Adrenal gland (tissue), 12 donors: Measurements from ENCODE around the gene PSTPIP2. TPM values are rescaled to one million over a fixed set of nuclear protein-coding genes. Genes with fewer than 3 reads are reported as not detected.

Experiments used
- DNase-seq, 7 donors: peaks; one replicate each; pipeline ENCODE4 v3.0.0-alpha.2; 2019 to 2020
- H3K27ac ChIP-seq, 5 donors: fragments of 200-600 bp; sonication (generic) in 4 of 5; 1 replicate in 3 of 5; 2 replicates in 2 of 5; pipeline versions ENCODE4 v1.5.1 to v1.8.0; 2016 to 2020; ENCODE audit warnings: mild to moderate bottlenecking in 1 of 5
- H3K27me3 ChIP-seq: fragments of 200-600 bp; 2 replicates; pipeline ENCODE4 v1.8.0; 2021
- H3K36me3 ChIP-seq, 2 donors: fragments of 200-600 bp; replicated peaks in 1 of 2; 1 replicate in 1 of 2; 2 replicates in 1 of 2; pipeline versions ENCODE4 v1.5.1 to v1.8.0; 2018 to 2022
- H3K4me1 ChIP-seq, 2 donors: fragments of 200-600 bp; replicated peaks in 1 of 2; 1 replicate in 1 of 2; 2 replicates in 1 of 2; pipeline versions ENCODE4 v1.5.1 to v1.8.0; 2018 to 2021
- H3K4me3 ChIP-seq, 4 donors: fragments of 200-600 bp; sonication (generic) in 3 of 4; one replicate each; pipeline ENCODE4 v1.5.1; 2016 to 2018
- H3K9me3 ChIP-seq, 3 donors: fragments of 200-600 bp; sonication (generic) in 1 of 3; replicated peaks in 1 of 3; 1 replicate in 2 of 3; 2 replicates in 1 of 3; pipeline versions ENCODE4 v1.5.1 to v1.8.0; 2016 to 2021
- POLR2A ChIP-seq, 2 donors: fragments of 450-650 bp; IDR thresholded peaks; one replicate each; pipeline ENCODE4 v1.6.1; 2017; ENCODE audit warnings: antibody characterized with exemption in 2 of 2, mild to moderate bottlenecking in 2 of 2, moderate library complexity in 1 of 2
- WGBS, 4 donors: extraction: QIAGEN DNeasy Blood & Tissue Kit in 2 of 4; methylation state at CpG; one replicate each; pipeline versions ENCODE4 v1.1.5 to v1.1.7; 2013 to 2017; 5-methylcytosine and 5-hydroxymethylcytosine counted together
- intact Hi-C, 2 donors: fragments of 100-400 bp; cut with DNase I; formaldehyde crosslinking; loops; one replicate each; pipeline versions ENCODE4 v1.14.1 to v1.15.0; 2022 to 2023
- polyA plus RNA-seq, 3 donors: library from polyadenylated mRNA; stranded (reverse); fragments of 200-250 nt in 2 of 3; fragments of 350-450 nt in 1 of 3; fragmentation: Illumina TruSeq in 1 of 3; extraction: RNeasy Lipid Tissue Mini Kit (QIAGEN cat#74804) in 1 of 3; gene quantifications; one replicate each; pipeline ENCODE4 v1.2.3, GENCODE V29; 2013 to 2014
- total RNA-seq, 9 donors: library from RNA; depleted of rRNA in 4 of 9; stranded (reverse); fragments of >200 nt in 4 of 9; fragments of 120-200 nt in 1 of 9; fragmentation: NEBNext Ultra II Directional in 1 of 9; extraction: Animal tissue kit (Norgen Biotek cat#: 25700) in 1 of 9; gene quantifications; one replicate each; pipeline versions ENCODE4 v1.1.0 to v1.2.4, GENCODE V29; 2013 to 2023
- TF ChIP-seq, protein P1 (sequence below), 6 experiments: fragments of 450-650 bp in 4 of 6; fragments of 200-600 bp in 2 of 6; sonication (generic) in 1 of 6; IDR thresholded peaks; 1 replicate in 5 of 6; 2 replicates in 1 of 6; pipeline versions ENCODE4 v1.5.1 to v1.8.0; 2016 to 2021; ENCODE audit warnings: antibody characterized with exemption in 6 of 6, mild to moderate bottlenecking in 2 of 6, moderate library complexity in 1 of 6
- donor health status: healthy with polysubstance abuse.
- donor health status: Bipolar disorder and iron deficiency.
- donor health status: DM: yes; HTN: yes; CAD: no.
- donor health status: DM: no; HTN: no; CAD: no.
- donor health status: DM: no; HTN: no; CAD: no.
- donor health status: DM: yes; HTN: yes; CAD: no.

Gene PSTPIP2
- total and polyA plus RNA-seq, 12 donors: 5.3 to 17.8 (median 8.4) TPM

DNA sequence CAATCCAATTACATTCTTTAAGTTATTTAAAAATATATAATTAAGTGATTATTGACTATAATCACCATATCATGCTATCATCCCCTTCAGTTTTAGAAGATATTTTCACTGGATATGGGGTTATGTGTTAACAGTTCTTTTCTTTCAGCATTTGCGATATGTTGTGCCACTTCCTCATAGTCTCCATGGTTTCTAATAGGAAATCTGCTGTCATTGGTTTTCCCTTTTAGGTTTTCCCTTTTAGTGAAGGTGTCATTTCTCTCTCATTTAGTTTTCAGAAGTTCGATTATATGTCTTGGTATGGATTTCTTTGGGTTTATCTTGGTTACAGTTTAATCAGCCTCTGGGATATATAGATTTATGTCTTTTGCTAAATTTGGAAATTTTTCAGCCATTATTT, 70.2 kb downstream of the PSTPIP2 start:
- Histone ChIP-seq H3K4me1 (no peaks in the 10 kb centered on the region), H3K9me3 (no peaks in the 10 kb centered on the region), H3K27me3 (no peaks in the 10 kb centered on the region), H3K36me3 (no peaks in the 10 kb centered on the region), H3K4me3 (no peak overlapping the region), H3K27ac (no peak overlapping the region)
- intact Hi-C loops: no loop called here
- TF ChIP-seq POLR2A (IDR thresholded peaks at IDR 0.05): no peak
- TF ChIP-seq, protein P1, sequence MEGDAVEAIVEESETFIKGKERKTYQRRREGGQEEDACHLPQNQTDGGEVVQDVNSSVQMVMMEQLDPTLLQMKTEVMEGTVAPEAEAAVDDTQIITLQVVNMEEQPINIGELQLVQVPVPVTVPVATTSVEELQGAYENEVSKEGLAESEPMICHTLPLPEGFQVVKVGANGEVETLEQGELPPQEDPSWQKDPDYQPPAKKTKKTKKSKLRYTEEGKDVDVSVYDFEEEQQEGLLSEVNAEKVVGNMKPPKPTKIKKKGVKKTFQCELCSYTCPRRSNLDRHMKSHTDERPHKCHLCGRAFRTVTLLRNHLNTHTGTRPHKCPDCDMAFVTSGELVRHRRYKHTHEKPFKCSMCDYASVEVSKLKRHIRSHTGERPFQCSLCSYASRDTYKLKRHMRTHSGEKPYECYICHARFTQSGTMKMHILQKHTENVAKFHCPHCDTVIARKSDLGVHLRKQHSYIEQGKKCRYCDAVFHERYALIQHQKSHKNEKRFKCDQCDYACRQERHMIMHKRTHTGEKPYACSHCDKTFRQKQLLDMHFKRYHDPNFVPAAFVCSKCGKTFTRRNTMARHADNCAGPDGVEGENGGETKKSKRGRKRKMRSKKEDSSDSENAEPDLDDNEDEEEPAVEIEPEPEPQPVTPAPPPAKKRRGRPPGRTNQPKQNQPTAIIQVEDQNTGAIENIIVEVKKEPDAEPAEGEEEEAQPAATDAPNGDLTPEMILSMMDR (IDR thresholded peaks at IDR 0.05): no peak
- WGBS, 4 donors: 89 to 96% (median 92%) methylated on average over 2 of the region's 2 CpGs
- no peak for DNase-seq

DNA sequence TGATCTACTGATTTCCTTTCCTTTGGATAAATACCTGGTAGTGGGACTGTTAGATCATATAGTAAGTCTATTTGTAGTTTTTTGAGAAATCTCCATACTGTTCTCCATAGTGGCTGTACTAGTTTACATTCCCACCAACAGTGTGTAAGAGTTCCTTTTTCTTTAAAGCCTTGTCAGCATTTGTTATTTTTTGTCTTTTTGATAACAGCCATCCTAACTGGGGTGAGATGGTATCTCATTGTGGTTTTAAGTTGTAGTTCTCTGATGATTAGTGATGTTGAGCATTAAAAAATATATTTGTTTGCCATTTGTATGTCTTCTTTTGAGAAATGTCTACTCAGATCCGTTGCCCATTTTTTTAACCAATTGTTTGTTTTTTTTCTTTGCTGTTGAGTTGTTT, 71.0 kb downstream of the PSTPIP2 start:
- no peaks in the 10 kb centered on the region for H3K27me3 ChIP-seq
- intact Hi-C loops: no loop called here
- DNase-seq: no peak
- no peak overlapping the region for H3K27ac ChIP-seq
- H3K36me3 ChIP-seq: no peaks in the 10 kb centered on the region
- H3K4me3 ChIP-seq: no peak overlapping the region
- no peaks in the 10 kb centered on the region for H3K9me3 ChIP-seq
- WGBS, 4 donors: 63 to 95% (median 93%) methylated on average over 1 of the region's 1 CpG
- no peak for TF ChIP-seq POLR2A (IDR thresholded peaks at IDR 0.05)
- TF ChIP-seq, protein P1 (IDR thresholded peaks at IDR 0.05): no peak
- H3K4me1 ChIP-seq: no peaks in the 10 kb centered on the region

DNA sequence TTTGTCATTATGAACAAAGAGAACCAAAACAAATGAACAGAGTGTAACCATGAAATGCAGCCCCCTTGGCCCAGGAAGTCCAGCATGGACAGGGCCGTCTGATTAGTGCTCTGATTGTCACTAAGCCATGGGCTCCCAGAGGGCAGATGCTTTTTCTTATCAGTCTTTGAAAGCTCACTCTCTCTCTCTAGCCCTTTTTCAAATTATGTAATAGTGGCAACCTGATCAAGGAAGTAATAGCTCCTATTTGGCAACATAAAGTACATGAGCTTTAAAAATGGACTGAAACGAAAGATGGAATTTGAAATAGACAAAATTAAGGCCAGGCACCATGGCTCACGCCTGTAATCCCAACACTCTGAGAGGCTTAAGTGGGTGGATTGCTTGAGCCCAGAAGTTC, 72.5 kb downstream of the PSTPIP2 start:
- Histone ChIP-seq H3K36me3 (peaks cover 0 to 5% of the 10 kb centered on the region in 2 donors), H3K4me3 (no peak overlapping the region), H3K27ac (no peak overlapping the region), H3K27me3 (no peaks in the 10 kb centered on the region), H3K4me1 (no peaks in the 10 kb centered on the region), H3K9me3 (no peaks in the 10 kb centered on the region)
- intact Hi-C loops: no loop called here
- WGBS, 4 donors: 72 to 91% (median 78%) methylated on average over 3 of the region's 3 CpGs
- TF ChIP-seq, protein P1 (IDR thresholded peaks at IDR 0.05): no peak
- no peak for TF ChIP-seq POLR2A (IDR thresholded peaks at IDR 0.05)
- DNase-seq: no peak

DNA sequence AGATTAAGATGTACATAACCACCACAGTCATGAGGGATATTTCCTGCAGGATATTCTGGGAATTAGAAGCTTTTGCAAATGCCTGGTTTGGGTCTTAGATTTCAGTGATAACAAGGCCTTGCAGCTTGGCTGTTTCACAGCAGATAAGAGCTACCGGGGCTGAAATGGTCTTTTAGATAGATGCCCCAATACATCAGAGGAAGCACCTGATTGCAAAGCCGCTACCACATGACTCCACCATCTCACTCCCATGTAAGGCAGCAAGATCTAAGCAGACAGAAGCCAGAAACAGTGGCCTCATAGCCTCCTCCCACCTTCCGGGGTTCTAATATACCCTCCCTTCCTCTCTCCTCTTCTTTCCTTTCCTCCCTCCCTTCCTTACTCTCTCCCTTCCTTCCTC, 73.8 kb downstream of the PSTPIP2 start:
- no peak for DNase-seq
- H3K36me3 ChIP-seq: peaks cover 0 to 5% of the 10 kb centered on the region in 2 donors
- no peaks in the 10 kb centered on the region for H3K27me3 ChIP-seq
- no peak overlapping the region for H3K27ac ChIP-seq
- TF ChIP-seq, protein P1 (IDR thresholded peaks at IDR 0.05): no peak
- no peak for TF ChIP-seq POLR2A (IDR thresholded peaks at IDR 0.05)
- H3K4me1 ChIP-seq: no peaks in the 10 kb centered on the region
- 65 to 79% (median 71%) methylated on average over 3 of the region's 3 CpGs for WGBS, 4 donors
- intact Hi-C loops: no loop called here
- no peak overlapping the region for H3K4me3 ChIP-seq
- H3K9me3 ChIP-seq: no peaks in the 10 kb centered on the region
